LNCaP clone FGC (cell line): Measurements from ENCODE around the gene PM20D2.

ENCODE experiments used
- DNase-seq: peaks from one replicate; pipeline ENCODE4 v3.0.0-alpha.2; 2011; ENCODE audit warnings: low read depth
- H3K4me3 ChIP-seq: 2 replicates; pipeline ENCODE4 v1.5.1; 2011; ENCODE audit warnings: mild to moderate bottlenecking, low read depth, low read length, control low read depth
- CTCF ChIP-seq: IDR thresholded peaks from 2 replicates; pipeline ENCODE4 v1.5.1; 2012; ENCODE audit warnings: mild to moderate bottlenecking; ENCODE audit not compliant: control insufficient read depth, insufficient read depth; ENCODE audit errors: extremely low read depth

The PM20D2 gene

GRCh38 chr6:89209457-89209856 lies 63.6 kb downstream of the PM20D2 start:
- no peak overlapping the region for H3K4me3 ChIP-seq
- no peak for DNase-seq
- TF ChIP-seq CTCF = no peak

GRCh38 chr6:89212472-89212871 lies 66.6 kb downstream of the PM20D2 start:
- TF ChIP-seq CTCF = no peak
- no peak overlapping the region for H3K4me3 ChIP-seq
- DNase-seq = no peak

- TF ChIP-seq CTCF = no peak
- H3K4me3 ChIP-seq = no peak overlapping the region
- DNase-seq = no peak
These were observed 68.3 kb downstream of the PM20D2 start for GRCh38 chr6:89214197-89214596.
